GM12801 (cell line): ENCODE measurements around the gene PLPP4.

ENCODE experiments used
- TF ChIP-seq, protein P1 (sequence below): IDR thresholded peaks from one replicate; pipeline ENCODE4 v1.5.1; 2011; ENCODE audit warnings: control low read depth; ENCODE audit not compliant: insufficient read length; ENCODE audit errors: extremely low read depth

PLPP4 gene

DNA sequence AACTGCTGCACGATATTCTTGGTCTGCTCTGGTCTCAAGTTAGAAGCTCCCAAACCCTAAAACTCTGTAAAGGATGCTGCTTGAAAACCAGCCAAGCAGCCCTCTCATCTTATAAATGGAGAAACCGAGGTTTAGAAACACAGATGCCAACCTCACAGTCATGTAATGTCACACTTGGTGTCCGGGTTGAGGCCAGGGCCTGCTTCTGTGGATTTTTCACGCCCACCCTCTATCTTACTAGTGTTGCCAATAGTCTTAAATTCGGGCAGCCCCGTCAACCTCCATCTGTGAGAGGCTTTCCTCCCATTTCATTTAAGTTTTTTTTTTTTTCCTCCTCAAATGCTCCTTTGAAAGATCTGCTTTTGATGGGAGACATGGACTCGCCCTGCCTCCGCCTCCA is 28.9 kb downstream of the PLPP4 start:
- TF ChIP-seq, protein P1, sequence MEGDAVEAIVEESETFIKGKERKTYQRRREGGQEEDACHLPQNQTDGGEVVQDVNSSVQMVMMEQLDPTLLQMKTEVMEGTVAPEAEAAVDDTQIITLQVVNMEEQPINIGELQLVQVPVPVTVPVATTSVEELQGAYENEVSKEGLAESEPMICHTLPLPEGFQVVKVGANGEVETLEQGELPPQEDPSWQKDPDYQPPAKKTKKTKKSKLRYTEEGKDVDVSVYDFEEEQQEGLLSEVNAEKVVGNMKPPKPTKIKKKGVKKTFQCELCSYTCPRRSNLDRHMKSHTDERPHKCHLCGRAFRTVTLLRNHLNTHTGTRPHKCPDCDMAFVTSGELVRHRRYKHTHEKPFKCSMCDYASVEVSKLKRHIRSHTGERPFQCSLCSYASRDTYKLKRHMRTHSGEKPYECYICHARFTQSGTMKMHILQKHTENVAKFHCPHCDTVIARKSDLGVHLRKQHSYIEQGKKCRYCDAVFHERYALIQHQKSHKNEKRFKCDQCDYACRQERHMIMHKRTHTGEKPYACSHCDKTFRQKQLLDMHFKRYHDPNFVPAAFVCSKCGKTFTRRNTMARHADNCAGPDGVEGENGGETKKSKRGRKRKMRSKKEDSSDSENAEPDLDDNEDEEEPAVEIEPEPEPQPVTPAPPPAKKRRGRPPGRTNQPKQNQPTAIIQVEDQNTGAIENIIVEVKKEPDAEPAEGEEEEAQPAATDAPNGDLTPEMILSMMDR, result no peak

DNA sequence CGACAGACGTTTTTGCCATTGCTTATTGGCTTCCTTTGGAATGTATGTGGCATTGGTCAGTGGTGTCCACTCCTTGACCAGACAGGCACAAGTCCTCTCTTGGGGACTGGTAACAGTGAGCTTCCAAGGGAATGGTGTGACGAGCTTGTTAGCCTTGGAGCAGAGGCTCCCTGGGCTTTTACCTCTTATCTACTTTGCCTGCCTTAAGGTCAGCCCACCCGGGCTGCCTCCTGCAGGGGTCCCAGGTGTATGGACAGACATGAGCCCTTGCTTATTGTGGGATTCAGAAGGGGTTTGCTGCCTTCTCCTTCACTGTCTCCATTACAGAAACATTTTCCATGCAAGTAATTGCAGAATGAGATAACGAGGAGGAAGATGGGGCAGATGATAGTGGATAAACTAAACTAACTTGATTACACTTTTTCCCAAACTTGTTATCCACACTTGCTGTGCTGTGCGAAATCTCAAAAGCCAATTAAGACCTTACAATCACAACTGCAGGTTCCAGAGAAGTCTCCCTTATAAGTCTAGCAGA is 29.7 kb downstream of the PLPP4 start:
- TF ChIP-seq, protein P1, result no peak

DNA sequence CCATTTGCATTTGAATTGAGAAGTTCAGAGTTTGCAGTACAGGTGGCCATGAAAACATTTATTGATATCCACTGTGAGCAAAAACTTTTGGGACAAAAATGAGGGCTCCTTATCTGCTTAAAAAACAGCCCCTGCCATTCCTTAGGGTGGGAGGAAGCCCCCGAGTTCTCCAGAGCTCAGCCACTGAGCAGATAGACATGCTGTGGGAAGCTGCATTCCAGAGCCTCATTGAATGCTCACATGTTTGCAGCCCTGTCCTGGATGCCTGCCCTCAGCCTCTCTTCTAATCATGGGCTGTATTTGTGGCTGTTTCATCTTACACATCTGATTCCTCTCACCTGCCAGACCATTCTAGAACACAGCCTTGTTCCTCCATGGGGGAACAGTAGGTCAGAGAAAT is 33.3 kb downstream of the PLPP4 start:
- TF ChIP-seq, protein P1, result no peak

DNA sequence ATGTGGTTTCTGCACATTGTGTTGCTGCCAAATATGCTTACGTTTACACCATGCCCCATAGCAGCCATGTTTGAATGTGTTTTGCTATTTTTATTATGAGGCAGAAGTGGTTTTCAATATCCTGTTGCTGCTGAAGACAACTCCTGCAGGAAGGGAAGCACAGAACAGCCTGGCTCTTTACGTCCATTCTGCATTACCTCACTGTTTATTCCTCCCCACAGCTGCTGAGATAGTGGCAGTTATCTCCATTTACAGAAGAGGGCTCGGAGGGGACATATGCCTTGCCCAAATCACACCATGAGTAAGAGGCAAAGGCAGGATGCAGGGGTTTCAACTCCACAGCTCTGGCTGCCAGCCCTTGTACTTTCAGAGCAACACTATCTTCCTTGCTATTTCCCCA is 35.3 kb downstream of the PLPP4 start:
- TF ChIP-seq, protein P1, result no peak

DNA sequence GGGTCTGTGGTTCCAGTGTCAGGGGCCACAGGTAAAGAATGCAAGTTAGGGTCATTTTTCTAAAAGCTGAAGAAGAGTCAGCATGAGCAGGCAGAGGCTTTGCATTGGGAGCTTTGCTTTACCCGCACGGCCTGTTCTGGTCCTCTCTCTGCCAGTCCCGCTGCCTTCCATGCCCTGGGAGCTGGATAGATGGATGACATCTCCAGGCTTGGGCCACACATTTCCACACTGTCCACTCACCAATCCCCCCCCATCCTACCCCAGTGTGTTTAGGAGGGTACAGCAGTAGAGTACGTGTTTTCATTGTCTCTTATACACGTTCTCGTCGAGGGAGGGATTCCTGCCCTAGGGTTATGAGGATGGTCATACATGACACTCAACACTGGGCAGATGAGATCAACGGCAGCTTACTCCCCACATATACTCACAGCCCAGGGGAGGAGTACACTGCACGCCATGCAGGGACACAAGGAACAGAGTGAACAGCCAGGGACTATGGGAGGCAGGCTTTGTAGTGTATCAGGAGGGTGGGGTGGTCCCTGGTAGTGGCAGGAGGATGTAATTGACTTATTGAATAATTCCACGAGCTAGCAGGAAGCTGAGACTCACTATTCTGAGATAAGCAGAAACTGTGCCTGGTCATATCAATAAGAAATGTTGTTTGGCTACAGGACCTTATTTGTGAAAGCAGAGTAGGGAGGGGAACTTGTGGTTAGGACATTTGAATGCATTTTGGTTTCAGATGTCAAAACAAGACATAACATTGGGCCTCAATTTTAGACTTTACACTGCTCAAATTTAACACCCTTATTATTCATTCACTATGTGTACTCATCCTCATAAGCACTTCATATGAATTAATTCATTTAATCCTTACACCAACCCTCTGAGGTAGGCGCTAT is 36.6 kb downstream of the PLPP4 start:
- TF ChIP-seq, protein P1, result no peak

DNA sequence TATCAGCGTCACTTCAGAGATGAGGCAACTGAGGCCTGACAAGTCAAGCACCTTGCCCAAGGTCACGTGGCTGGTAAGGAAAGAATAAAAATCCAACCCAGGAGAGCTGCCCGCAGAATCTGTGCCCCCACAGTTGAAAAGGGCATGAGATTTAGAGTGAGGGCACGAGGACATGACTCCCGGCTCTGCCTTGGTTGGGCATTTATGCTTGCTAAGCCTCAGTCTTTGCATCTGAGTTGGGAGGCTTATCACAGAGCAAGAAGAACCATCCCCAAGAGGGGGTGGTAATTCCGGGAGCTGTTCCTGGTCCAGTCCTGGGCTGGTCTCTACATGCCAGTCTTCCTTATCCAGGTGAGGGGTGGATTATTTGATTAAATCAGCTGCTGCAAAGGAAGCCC is 37.3 kb downstream of the PLPP4 start:
- TF ChIP-seq, protein P1, result no peak

DNA sequence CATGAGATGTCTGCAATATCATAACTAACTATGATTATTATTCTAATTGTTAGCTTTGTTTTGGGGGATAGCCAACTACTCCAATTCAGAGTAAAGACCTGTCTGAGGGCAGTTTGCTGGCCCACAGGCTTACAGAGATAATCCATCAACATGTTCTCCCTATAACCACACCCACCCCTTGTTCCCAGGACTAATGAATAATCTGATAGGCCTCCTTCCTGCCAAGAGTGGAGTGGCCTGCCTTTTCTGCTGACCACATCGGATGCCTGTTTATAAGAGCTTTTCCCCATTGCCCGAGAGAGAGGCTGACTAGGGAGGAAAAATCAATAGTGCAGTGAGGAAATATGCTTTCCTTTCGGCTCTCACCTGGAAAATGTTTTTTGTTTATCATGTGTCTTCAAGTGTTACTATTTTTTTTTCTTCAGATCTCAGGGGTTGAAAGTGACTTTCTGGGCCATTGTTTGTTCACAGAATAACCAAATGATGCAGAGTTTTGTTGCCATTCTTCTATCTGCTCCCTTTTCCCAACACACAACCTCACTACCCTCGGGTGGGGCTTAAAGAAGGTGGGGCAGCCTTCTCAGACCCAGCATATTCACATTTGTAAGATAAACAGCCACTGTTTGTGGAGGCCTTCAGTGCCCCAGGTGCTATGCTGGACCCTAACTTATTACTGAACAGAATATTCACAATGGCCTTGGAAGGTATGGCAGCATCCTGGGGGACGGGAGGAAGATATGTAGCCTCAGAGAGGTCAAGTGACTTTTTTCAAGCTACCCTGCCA is 38.4 kb downstream of the PLPP4 start:
- TF ChIP-seq, protein P1, result no peak
